Nephron (organoid): ENCODE results near the gene SLC15A3.

Experiments
- H3K27ac Mint-ChIP-seq, 3 experiments: 2 replicates each; pipeline ENCODE4 v1.8.0; 2020; ENCODE audit warnings: mixed read lengths in 3 of 3, mild to moderate bottlenecking in 2 of 3, moderate library complexity in 1 of 3
- H3K27me3 Mint-ChIP-seq: 2 replicates; pipeline ENCODE4 v1.8.0; 2021; ENCODE audit warnings: low read depth, mild to moderate bottlenecking, moderate library complexity, mixed read lengths
- H3K36me3 Mint-ChIP-seq: 2 replicates; pipeline ENCODE4 v1.8.0; 2020; ENCODE audit warnings: low read depth, mixed read lengths
- H3K4me1 Mint-ChIP-seq: 2 replicates; pipeline ENCODE4 v1.8.0; 2020; ENCODE audit warnings: mixed read lengths
- H3K4me3 Mint-ChIP-seq, 3 experiments: 2 replicates each; pipeline ENCODE4 v1.8.0; 2020; ENCODE audit warnings: mild to moderate bottlenecking in 3 of 3, mixed read lengths in 3 of 3, moderate library complexity in 2 of 3
- H3K9me3 Mint-ChIP-seq: 2 replicates; pipeline ENCODE4 v1.8.0; 2020; ENCODE audit warnings: mixed read lengths
- TF ChIP-seq, protein P1 (sequence below), 3 experiments: fragments of 200-600 bp; sonication (generic); IDR thresholded peaks; one replicate each; pipeline ENCODE4 v1.5.0; 2021; ENCODE audit warnings: antibody characterized with exemption in 3 of 3; ENCODE audit not compliant: unreplicated experiment in 3 of 3

SLC15A3 gene

DNA sequence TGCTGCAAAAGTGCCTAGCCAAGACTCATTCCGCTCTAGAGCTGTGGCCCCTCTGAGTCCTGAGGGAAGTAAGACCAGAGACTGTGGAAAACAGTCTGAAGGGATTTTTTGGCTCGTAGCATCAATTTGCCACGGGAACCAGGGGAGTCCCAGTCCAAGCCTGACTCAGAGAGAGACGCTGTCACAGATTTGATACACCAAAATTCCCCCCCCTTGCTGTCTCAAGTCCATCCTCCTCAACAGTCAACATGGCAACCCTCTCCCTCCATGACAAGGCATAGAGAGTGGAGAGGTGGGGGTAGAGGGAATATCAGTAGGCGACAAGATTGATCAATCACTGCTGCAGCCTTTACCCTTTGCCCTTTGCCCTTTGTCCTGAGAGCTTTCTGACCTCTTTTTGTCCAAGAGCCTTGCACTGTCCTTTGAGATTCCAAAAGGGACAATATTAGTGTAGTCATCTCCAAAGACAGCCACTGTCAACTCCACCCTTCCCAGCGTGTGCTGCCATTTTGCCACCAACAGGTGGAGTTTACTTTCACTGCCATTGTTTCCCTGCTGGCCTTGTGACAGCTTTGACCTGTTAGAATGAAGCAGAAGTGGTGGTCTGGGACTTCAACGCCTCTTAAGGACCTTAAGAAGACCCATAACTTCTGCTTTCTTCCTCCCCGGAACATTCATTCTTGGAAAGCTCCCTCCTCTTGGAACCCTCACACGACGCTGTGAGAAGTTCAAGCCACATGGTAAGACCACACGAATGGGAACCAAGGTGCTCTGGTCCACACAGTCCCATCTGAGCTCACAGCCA, 7.3 kb downstream of the SLC15A3 start:
- Mint-ChIP-seq H3K27me3 (peaks cover 16% of the 10 kb centered on the region), H3K9me3 (no peaks in the 10 kb centered on the region), H3K27ac (no peak overlapping the region), H3K4me3 (no peak overlapping the region), H3K4me1 (peaks cover 77% of the 10 kb centered on the region), H3K36me3 (peaks cover 11% of the 10 kb centered on the region)
- TF ChIP-seq, protein P1, sequence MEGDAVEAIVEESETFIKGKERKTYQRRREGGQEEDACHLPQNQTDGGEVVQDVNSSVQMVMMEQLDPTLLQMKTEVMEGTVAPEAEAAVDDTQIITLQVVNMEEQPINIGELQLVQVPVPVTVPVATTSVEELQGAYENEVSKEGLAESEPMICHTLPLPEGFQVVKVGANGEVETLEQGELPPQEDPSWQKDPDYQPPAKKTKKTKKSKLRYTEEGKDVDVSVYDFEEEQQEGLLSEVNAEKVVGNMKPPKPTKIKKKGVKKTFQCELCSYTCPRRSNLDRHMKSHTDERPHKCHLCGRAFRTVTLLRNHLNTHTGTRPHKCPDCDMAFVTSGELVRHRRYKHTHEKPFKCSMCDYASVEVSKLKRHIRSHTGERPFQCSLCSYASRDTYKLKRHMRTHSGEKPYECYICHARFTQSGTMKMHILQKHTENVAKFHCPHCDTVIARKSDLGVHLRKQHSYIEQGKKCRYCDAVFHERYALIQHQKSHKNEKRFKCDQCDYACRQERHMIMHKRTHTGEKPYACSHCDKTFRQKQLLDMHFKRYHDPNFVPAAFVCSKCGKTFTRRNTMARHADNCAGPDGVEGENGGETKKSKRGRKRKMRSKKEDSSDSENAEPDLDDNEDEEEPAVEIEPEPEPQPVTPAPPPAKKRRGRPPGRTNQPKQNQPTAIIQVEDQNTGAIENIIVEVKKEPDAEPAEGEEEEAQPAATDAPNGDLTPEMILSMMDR (IDR thresholded peaks at IDR 0.05; ENCODE audit: unreplicated experiment in 3 of 3), result peak in 2 of 3 experiments; percentile 19 to 24

DNA sequence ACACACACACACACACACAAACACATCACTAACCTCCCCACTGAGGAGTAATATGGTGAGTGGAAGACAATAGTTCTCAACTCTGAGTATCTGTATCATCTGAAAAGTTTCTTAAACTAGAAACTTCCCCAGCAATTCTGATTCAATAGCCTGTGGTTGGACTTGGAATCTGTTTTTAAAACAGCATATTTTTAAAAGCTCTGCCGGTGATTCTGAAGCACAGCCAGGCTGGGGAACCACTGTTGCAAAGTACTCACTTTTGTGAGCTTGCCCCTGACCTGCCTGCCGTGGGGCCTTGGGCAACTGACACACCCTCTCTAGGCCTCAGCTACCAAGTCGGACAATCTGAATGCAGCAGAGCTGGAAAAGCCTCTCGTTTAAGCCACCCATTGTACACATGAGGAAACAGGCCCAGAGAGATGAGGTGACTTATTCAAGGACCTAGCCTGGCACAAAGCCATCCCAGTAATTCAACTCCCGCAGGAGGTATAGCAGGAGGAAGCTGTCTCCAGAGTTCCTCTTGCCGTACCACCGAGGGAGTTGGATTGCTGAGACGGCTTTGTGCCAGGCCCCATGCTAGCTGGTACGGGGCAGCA, 8.9 kb downstream of the SLC15A3 start:
- H3K27me3 Mint-ChIP-seq, result peaks cover 5% of the 10 kb centered on the region
- H3K9me3 Mint-ChIP-seq, result no peaks in the 10 kb centered on the region
- TF ChIP-seq, protein P1 (IDR thresholded peaks at IDR 0.05; ENCODE audit: unreplicated experiment in 3 of 3), result no peak
- H3K36me3 Mint-ChIP-seq, result peaks cover 11% of the 10 kb centered on the region
- peak overlapping the region in 1 of 3 experiments; percentile 48 for H3K27ac Mint-ChIP-seq
- peaks cover 63% of the 10 kb centered on the region for H3K4me1 Mint-ChIP-seq
- no peak overlapping the region for H3K4me3 Mint-ChIP-seq

DNA sequence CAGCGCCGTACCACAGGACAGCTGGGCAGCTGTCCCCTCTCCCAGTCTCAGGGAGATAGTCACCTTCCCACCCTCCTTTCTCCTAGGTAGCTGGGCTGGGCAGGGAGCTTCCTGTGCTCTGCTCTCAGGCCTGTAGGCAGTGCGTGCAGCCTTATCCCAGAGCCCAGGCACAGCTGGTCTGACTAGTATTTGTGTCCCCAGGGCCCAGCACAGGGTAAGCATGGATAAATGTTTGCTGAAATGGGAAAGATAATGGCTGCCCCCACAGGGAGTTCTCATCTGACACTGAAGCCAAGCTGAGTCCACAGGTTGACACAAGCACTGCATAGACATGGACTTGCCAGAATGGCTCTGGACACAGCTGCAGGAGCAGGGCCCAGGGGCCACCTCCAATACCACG, 9.8 kb downstream of the SLC15A3 start:
- H3K27me3 Mint-ChIP-seq, result peaks cover 4% of the 10 kb centered on the region
- TF ChIP-seq, protein P1 (IDR thresholded peaks at IDR 0.05; ENCODE audit: unreplicated experiment in 3 of 3), result no peak
- peaks cover 11% of the 10 kb centered on the region for H3K36me3 Mint-ChIP-seq
- H3K4me1 Mint-ChIP-seq, result peaks cover 54% of the 10 kb centered on the region
- H3K9me3 Mint-ChIP-seq, result no peaks in the 10 kb centered on the region
- H3K27ac Mint-ChIP-seq, result no peak overlapping the region
- H3K4me3 Mint-ChIP-seq, result no peak overlapping the region

DNA sequence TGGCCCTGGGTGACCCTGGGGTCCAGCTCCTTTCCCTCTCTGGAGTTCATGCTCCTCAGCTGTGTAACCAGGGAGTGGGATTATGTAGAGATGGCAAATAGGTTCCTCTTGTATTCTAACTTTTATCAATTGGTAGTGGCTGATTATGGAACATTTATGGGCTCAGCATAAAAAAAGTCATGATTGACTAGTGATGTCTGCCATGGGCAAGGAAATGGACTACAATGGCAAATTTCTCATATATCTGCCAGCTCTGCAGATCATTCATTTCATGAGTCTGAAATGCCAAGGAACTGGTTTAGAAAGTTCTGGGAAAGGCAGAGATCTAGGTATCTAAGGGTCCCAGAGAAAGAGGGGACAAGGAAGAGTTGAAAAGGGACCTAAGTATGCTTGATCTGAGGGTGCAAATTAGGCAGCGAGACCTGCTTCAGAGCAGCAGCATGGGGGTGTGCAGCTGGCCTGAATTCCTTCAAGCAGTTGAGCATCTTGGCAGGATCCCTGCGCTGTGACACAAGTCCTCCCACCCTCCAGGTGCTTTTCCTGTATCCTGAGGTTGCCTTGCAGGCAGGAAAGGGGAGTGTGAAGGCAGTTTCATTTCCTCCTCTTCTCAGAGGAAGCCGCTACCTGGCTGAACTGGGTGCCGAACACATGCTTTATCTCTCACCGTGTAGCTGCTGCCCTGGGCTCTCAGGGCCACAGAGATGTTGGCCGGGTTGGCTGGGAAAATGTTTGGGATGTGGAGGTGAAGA, 10.4 kb downstream of the SLC15A3 start:
- no peak overlapping the region for H3K4me3 Mint-ChIP-seq
- H3K4me1 Mint-ChIP-seq, result peaks cover 49% of the 10 kb centered on the region
- H3K36me3 Mint-ChIP-seq, result peaks cover 11% of the 10 kb centered on the region
- peaks cover 4% of the 10 kb centered on the region for H3K27me3 Mint-ChIP-seq
- TF ChIP-seq, protein P1 (IDR thresholded peaks at IDR 0.05; ENCODE audit: unreplicated experiment in 3 of 3), result no peak
- no peaks in the 10 kb centered on the region for H3K9me3 Mint-ChIP-seq
- no peak overlapping the region for H3K27ac Mint-ChIP-seq

GRCh38 chr11:60939855-60940254, 12.1 kb downstream of the SLC15A3 start:
- H3K27ac Mint-ChIP-seq, result no peak overlapping the region
- H3K4me3 Mint-ChIP-seq, result no peak overlapping the region
- H3K9me3 Mint-ChIP-seq, result no peaks in the 10 kb centered on the region
- peaks cover 36% of the 10 kb centered on the region for H3K4me1 Mint-ChIP-seq
- TF ChIP-seq, protein P1 (IDR thresholded peaks at IDR 0.05; ENCODE audit: unreplicated experiment in 3 of 3), result no peak
- peaks cover 12% of the 10 kb centered on the region for H3K36me3 Mint-ChIP-seq
- H3K27me3 Mint-ChIP-seq, result no peaks in the 10 kb centered on the region
